Mesenchymal stem cell (in vitro differentiated cells and primary cell): ENCODE measurements around the gene DEPDC5.

Experiments used
- DNase-seq: peaks from one replicate; pipeline ENCODE4 v3.0.0-alpha.2; 2013
- H2AFZ ChIP-seq: one replicate; pipeline ENCODE4 v1.6.1; 2013; ENCODE audit warnings: low read depth, mild to moderate bottlenecking, control low read depth, inconsistent platforms, low read length, moderate library complexity
- H2AK5ac ChIP-seq: 2 replicates; pipeline ENCODE4 v1.6.1; 2013; ENCODE audit warnings: low read length, moderate library complexity, mild to moderate bottlenecking, inconsistent platforms; ENCODE audit not compliant: severe bottlenecking
- H2BK120ac ChIP-seq: one replicate; pipeline ENCODE4 v1.6.1; 2013; ENCODE audit warnings: low read depth, mild to moderate bottlenecking, inconsistent platforms, low read length, moderate library complexity
- H2BK12ac ChIP-seq, 2 experiments: one replicate each; pipeline ENCODE4 v1.6.1; 2013; ENCODE audit warnings: inconsistent platforms in 2 of 2, low read length in 2 of 2, mild to moderate bottlenecking in 2 of 2, moderate library complexity in 2 of 2, control low read depth in 1 of 2
- H2BK15ac ChIP-seq: one replicate; pipeline ENCODE4 v1.6.1; 2013; ENCODE audit warnings: mild to moderate bottlenecking, low read depth, inconsistent platforms; ENCODE audit not compliant: poor library complexity, severe bottlenecking
- H2BK5ac ChIP-seq: 2 replicates; pipeline ENCODE4 v1.6.1; 2013; ENCODE audit warnings: low read depth, mild to moderate bottlenecking, low read length, control low read depth, inconsistent platforms; ENCODE audit not compliant: poor library complexity, severe bottlenecking
- H3K14ac ChIP-seq, 2 experiments: one replicate each; pipeline ENCODE4 v1.6.1; 2013; ENCODE audit warnings: inconsistent platforms in 2 of 2, low read length in 2 of 2, control low read depth in 1 of 2, mild to moderate bottlenecking in 1 of 2, moderate library complexity in 1 of 2
- H3K18ac ChIP-seq, 2 experiments: one replicate each; pipeline ENCODE4 v1.6.1; 2013; ENCODE audit warnings: inconsistent platforms in 2 of 2, low read length in 2 of 2, control low read depth in 1 of 2, low read depth in 1 of 2, mild to moderate bottlenecking in 1 of 2
- H3K23ac ChIP-seq, 2 experiments: one replicate each; pipeline ENCODE4 v1.6.1; 2013; ENCODE audit warnings: inconsistent platforms in 2 of 2, low read length in 2 of 2, mild to moderate bottlenecking in 2 of 2, moderate library complexity in 2 of 2, control low read depth in 1 of 2
- H3K27ac ChIP-seq: 2 replicates; pipeline ENCODE4 v1.5.1; 2013; ENCODE audit warnings: mild to moderate bottlenecking, moderate library complexity, low read length, control low read depth, inconsistent platforms; ENCODE audit not compliant: poor library complexity, severe bottlenecking
- H3K27me3 ChIP-seq, 2 experiments: 2 replicates each; pipeline versions ENCODE4 v1.6.1 to v1.7.0; 2013; ENCODE audit warnings: low read length in 2 of 2, mild to moderate bottlenecking in 2 of 2, moderate library complexity in 2 of 2, control low read depth in 1 of 2, inconsistent platforms in 1 of 2; ENCODE audit not compliant: control insufficient read depth in 1 of 2, insufficient read depth in 1 of 2
- H3K36me3 ChIP-seq, 2 experiments: 2 replicates each; pipeline versions ENCODE4 v1.6.1 to v1.7.0; 2013; ENCODE audit warnings: low read length in 2 of 2, control low read depth in 1 of 2, inconsistent platforms in 1 of 2, low read depth in 1 of 2, mild to moderate bottlenecking in 1 of 2; ENCODE audit not compliant: insufficient read depth in 2 of 2, control insufficient read depth in 1 of 2
- H3K4ac ChIP-seq, 2 experiments: one replicate each; pipeline ENCODE4 v1.6.1; 2013; ENCODE audit warnings: inconsistent platforms in 2 of 2, low read length in 2 of 2, mild to moderate bottlenecking in 2 of 2, moderate library complexity in 2 of 2, control low read depth in 1 of 2, low read depth in 1 of 2
- H3K4me1 ChIP-seq: 2 replicates; pipeline ENCODE4 v1.6.1; 2013; ENCODE audit warnings: low read depth, low read length, control low read depth; ENCODE audit not compliant: control insufficient read depth, insufficient read depth
- H3K4me2 ChIP-seq: 2 replicates; pipeline ENCODE4 v1.6.1; 2013; ENCODE audit warnings: low read length, mild to moderate bottlenecking, inconsistent platforms; ENCODE audit not compliant: poor library complexity, severe bottlenecking
- H3K4me3 ChIP-seq, 2 experiments: 2 replicates each; pipeline versions ENCODE4 v1.5.1 to v1.7.0; 2013; ENCODE audit warnings: low read length in 2 of 2, mild to moderate bottlenecking in 2 of 2, control low read depth in 1 of 2, low read depth in 1 of 2; ENCODE audit not compliant: insufficient read depth in 1 of 2
- H3K79me1 ChIP-seq: replicated peaks from 2 replicates; pipeline ENCODE4 v1.6.1; 2013; ENCODE audit warnings: mild to moderate bottlenecking, control low read depth, low read length, inconsistent platforms; ENCODE audit not compliant: poor library complexity, severe bottlenecking
- H3K9ac ChIP-seq: 2 replicates; pipeline ENCODE4 v1.7.0; 2013; ENCODE audit warnings: mild to moderate bottlenecking, low read length, moderate library complexity
- H3K9me3 ChIP-seq: 2 replicates; pipeline ENCODE4 v1.7.0; 2013; ENCODE audit warnings: mild to moderate bottlenecking, low read length; ENCODE audit not compliant: control insufficient read depth
- H4K8ac ChIP-seq: one replicate; pipeline ENCODE4 v1.6.1; 2013; ENCODE audit warnings: inconsistent platforms, mild to moderate bottlenecking, low read length, moderate library complexity
- H4K91ac ChIP-seq: one replicate; pipeline ENCODE4 v1.6.1; 2013; ENCODE audit warnings: mild to moderate bottlenecking, low read length, inconsistent platforms
- WGBS: methylation state at CpG from one replicate; pipeline ENCODE4 v1.1.7; 2013; ENCODE audit warnings: mixed read lengths; 5-methylcytosine and 5-hydroxymethylcytosine counted together

DEPDC5 gene

DNA sequence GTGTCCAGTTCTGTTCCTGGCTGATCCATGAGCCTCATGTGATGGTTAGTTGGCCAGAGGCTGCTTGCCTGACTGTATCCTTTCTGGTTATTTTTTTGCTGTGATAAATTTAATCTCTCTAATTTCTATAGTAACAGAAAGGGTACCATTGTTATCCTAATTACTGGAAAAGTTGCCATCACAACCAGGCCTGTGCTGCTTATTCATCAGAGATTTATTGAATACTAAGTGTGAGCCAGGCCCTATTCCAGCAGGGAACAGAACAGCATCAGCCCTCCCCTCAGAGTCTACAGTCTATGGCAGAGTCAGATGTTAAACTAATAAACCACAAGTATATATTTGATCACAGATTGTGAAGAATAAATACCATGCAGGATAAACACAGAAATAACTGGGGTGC, 86.8 kb downstream of the DEPDC5 start:
- Histone ChIP-seq H2BK120ac (no peak overlapping the region), H3K18ac (no peak overlapping the region), H2BK5ac (no peak overlapping the region), H3K23ac (no peak overlapping the region), H2AFZ (no peak overlapping the region), H2BK12ac (no peak overlapping the region), H3K14ac (no peak overlapping the region), H3K4me2 (no peak overlapping the region), H3K9me3 (peaks cover 3% of the 10 kb centered on the region), H3K4me3 (no peak overlapping the region), H4K91ac (no peak overlapping the region), H3K4ac (no peak overlapping the region), H2AK5ac (no peak overlapping the region), H3K4me1 (no peaks in the 10 kb centered on the region), H3K9ac (no peak overlapping the region), H3K27me3 (no peaks in the 10 kb centered on the region), H4K8ac (no peak overlapping the region), H2BK15ac (no peak overlapping the region), H3K79me1 (no peaks in the 10 kb centered on the region), H3K27ac (no peak overlapping the region), H3K36me3 (peaks cover 18 to 79% of the 10 kb centered on the region in 2 experiments)
- no peak for DNase-seq

DNA sequence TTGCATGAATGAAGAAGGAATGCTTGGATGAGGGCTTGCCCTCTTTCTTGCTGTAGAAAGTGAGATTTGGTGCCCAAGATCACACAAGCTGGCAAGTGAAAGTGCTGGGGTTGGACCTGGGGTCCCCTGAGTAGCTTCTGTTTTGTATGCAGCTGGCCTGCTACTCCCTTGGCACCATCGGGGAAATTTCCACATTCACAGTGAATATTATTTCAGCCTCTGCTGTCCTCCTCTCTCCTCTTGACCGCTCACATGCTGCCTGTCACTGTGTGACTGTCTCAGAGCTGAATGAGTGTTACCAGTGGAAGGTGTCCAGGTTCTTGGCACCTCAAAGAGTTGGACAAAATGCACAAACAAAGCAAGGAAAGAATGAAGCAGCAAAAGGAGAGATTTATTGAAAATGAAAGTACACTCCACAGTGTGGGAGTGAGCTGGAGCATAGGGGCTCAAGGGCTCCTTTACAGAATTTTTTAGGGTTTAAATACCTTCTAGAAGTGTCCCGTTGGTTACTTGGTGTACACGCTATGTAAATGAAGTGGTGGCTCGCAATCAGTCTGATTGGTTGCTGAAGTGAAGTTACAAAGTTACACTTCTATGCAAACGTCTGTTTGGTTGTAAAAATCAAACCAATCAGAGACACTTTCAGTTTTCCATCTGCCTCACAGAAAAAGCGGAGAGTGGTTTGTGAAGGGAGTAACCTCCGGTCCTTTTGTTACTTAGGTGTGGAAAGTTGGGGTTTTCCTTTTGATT, 87.4 kb downstream of the DEPDC5 start:
- Histone ChIP-seq H3K14ac (no peak overlapping the region), H3K36me3 (peaks cover 18 to 79% of the 10 kb centered on the region in 2 experiments), H2BK12ac (no peak overlapping the region), H3K27me3 (no peaks in the 10 kb centered on the region), H2AK5ac (no peak overlapping the region), H4K8ac (no peak overlapping the region), H3K4me3 (peak overlapping the region in 1 of 2 experiments; percentile 60), H2BK5ac (no peak overlapping the region), H4K91ac (no peak overlapping the region), H2BK120ac (no peak overlapping the region), H3K79me1 (no peaks in the 10 kb centered on the region), H3K9ac (peak overlapping the region; percentile 34), H3K27ac (no peak overlapping the region), H3K23ac (no peak overlapping the region), H3K4ac (no peak overlapping the region), H2AFZ (no peak overlapping the region), H2BK15ac (no peak overlapping the region), H3K9me3 (peaks cover 3% of the 10 kb centered on the region), H3K4me1 (no peaks in the 10 kb centered on the region), H3K18ac (no peak overlapping the region), H3K4me2 (no peak overlapping the region)
- 97% methylated on average over 7 of the region's 8 CpGs for whole genome bisulfite sequencing
- no peak for DNase-seq

DNA sequence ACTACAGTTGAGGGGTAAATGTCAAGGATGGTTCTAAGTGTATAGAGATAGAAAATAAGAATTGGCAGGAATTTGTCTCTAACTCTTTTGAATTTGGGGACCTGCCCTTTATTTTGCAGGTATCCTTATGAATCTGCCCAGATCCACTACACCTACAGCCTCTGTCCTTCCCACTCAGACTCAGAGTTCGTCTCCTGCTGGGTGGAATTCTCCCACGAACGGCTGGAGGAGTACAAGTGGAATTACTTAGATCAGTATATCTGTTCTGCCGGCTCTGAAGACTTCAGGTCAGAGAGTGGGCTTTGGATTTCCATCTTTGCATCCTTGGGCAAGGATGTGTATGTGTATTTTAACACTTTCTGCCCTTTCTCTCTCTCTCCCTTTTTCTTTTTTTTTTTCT, 89.7 kb downstream of the DEPDC5 start:
- Histone ChIP-seq H3K9ac (no peak overlapping the region), H3K36me3 (peaks cover 27 to 82% of the 10 kb centered on the region in 2 experiments), H3K18ac (no peak overlapping the region), H2BK120ac (no peak overlapping the region), H3K23ac (no peak overlapping the region), H2AK5ac (no peak overlapping the region), H4K8ac (no peak overlapping the region), H2BK5ac (no peak overlapping the region), H3K4me3 (no peak overlapping the region), H4K91ac (no peak overlapping the region), H2AFZ (no peak overlapping the region), H3K27ac (no peak overlapping the region), H3K79me1 (no peaks in the 10 kb centered on the region), H3K14ac (no peak overlapping the region), H3K4me1 (no peaks in the 10 kb centered on the region), H2BK15ac (no peak overlapping the region), H3K9me3 (peaks cover 3% of the 10 kb centered on the region), H3K4ac (no peak overlapping the region), H3K27me3 (no peaks in the 10 kb centered on the region), H2BK12ac (no peak overlapping the region), H3K4me2 (no peak overlapping the region)
- DNase-seq: no peak
- WGBS: 100% methylated on average over 3 of the region's 4 CpGs

DNA sequence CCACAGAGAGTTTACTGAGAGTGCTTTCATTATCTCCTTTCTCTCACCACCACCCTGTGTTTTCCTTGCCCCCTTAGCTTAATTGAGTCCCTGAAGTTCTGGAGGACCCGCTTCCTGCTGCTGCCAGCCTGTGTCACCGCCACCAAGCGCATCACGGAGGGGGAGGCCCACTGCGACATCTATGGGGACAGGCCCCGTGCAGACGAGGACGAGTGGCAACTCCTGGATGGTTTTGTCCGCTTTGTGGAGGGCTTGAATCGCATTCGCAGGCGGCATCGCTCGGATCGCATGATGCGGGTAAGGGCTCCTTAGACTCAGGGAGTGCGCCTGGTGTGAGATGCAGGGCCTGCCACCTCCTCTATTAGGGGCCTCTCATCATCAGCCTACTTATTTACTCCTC, 91.1 kb downstream of the DEPDC5 start:
- Histone ChIP-seq H3K4me2 (no peak overlapping the region), H3K18ac (no peak overlapping the region), H4K91ac (no peak overlapping the region), H2AK5ac (no peak overlapping the region), H3K23ac (no peak overlapping the region), H3K36me3 (peaks cover 27 to 75% of the 10 kb centered on the region in 2 experiments), H3K4me3 (no peak overlapping the region), H3K4me1 (no peaks in the 10 kb centered on the region), H2BK12ac (no peak overlapping the region), H2AFZ (no peak overlapping the region), H3K27me3 (no peaks in the 10 kb centered on the region), H3K14ac (no peak overlapping the region), H3K27ac (no peak overlapping the region), H2BK5ac (no peak overlapping the region), H2BK15ac (no peak overlapping the region), H3K9ac (no peak overlapping the region), H4K8ac (no peak overlapping the region), H2BK120ac (no peak overlapping the region), H3K79me1 (no peaks in the 10 kb centered on the region), H3K4ac (no peak overlapping the region), H3K9me3 (peaks cover 3% of the 10 kb centered on the region)
- DNase-seq: no peak
- WGBS: 99% methylated on average over 16 of the region's 17 CpGs
